Measurements from ENCODE around the gene PTDSS2.

- TF ChIP-seq CTCF (IDR thresholded peaks at IDR 0.05) (no peak), POLR2A (IDR thresholded peaks at IDR 0.05) (no peak)
Measured at GRCh38 chr11:472816-473215, 22.7 kb downstream of the PTDSS2 start.

Data from heart left ventricle (tissue), 13 donors.